Measurements from ENCODE around the gene SKI.
A peak's percentile ranks its signal among the peaks of the same experiment; 100 is the strongest.

The SKI gene

GRCh38 chr1:2210786-2211185 lies 17.3 kb upstream of the SKI start:
- DNase-seq, result no peak

GRCh38 chr1:2212274-2212531 lies 15.9 kb upstream of the SKI start:
- no peak for DNase-seq

- no peak for DNase-seq
These were observed 15.3 kb upstream of the SKI start for GRCh38 chr1:2212532-2213491.

- DNase-seq, result no peak
These were observed 14.3 kb upstream of the SKI start for GRCh38 chr1:2213576-2214505.

GRCh38 chr1:2214541-2215241 lies 13.4 kb upstream of the SKI start:
- no peak for DNase-seq

- DNase-seq, result no peak
These were observed 12.8 kb upstream of the SKI start for GRCh38 chr1:2215329-2215728.

- DNase-seq, result no peak
These were observed 12.0 kb upstream of the SKI start for GRCh38 chr1:2215909-2216766.

GRCh38 chr1:2216767-2217058 lies 11.4 kb upstream of the SKI start:
- no peak for DNase-seq

GRCh38 chr1:2221271-2221670 lies 6.8 kb upstream of the SKI start:
- no peak for DNase-seq

GRCh38 chr1:2224170-2224584 lies 3.9 kb upstream of the SKI start:
- DNase-seq, result no peak

- no peak for DNase-seq
These were observed 3.3 kb upstream of the SKI start for GRCh38 chr1:2224631-2225428.

- no peak for DNase-seq
These were observed 1.4 kb upstream of the SKI start for GRCh38 chr1:2226525-2227345.

GRCh38 chr1:2227346-2228156 lies 568 bp upstream of the SKI start:
- DNase-seq, result peak; percentile 53

GRCh38 chr1:2228694-2229036 lies 546 bp downstream of the SKI start:
- no peak for DNase-seq

GRCh38 chr1:2229037-2229864 lies 1.1 kb downstream of the SKI start:
- DNase-seq, result no peak

- DNase-seq, result no peak
These were observed 2.0 kb downstream of the SKI start for GRCh38 chr1:2229911-2230731.

- no peak for DNase-seq
These were observed 2.8 kb downstream of the SKI start for GRCh38 chr1:2230781-2231531.

Measured in NCI-H2029 treated with DMSO at 0.1 percent for 48 hours (cell line).